NOMO-1 treated with DMSO at 0.1 percent for 48 hours (cell line): ENCODE results near the gene TTYH1.

Experiments used
- DNase-seq: peaks from one replicate; lab custom pipeline; 2025; ENCODE audit not compliant: unreplicated experiment; lab: John Stamatoyannopoulos, UW

Gene TTYH1

DNA sequence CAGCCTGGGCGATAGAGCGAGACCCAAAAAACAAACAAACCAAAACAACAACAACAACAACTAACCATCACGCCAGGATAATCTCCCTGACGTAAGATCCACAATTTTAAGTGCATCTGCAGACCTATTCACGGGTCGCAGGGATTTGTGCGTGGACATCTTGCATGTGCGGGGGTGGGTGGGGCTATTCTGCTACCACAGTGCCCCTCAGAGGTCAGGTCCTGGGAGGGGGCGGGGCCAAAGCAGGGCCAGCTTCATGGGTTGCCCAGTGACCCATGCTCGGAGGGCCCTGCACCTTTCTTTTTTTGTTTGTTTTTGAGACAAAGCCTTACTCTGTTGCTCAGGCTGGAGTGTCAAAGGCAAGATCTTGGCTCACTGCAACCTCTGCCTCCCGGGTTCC lies 60.4 kb downstream of the TTYH1 start:
- no peak for DNase-seq

DNA sequence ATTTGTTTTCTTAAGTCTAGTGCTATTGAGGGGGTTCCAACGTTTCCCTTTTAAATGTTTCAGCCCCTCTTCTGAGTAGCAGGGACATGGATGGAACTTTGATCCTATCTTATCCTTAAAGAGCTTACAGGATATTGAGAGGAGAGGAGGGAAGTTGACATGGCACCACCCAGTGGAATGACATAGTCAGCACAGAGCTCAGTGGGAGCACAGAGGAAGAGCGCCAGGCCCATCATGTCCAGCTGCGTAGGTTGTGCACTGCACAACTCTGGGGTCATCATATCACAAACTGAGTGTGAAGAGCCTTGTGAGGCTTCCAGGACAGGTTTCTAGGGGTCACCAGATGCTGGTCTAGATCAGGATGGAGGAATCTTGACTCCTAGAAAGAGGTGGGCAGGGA lies 62.4 kb downstream of the TTYH1 start:
- DNase-seq: no peak

- peak; percentile 52 for DNase-seq
Measured at GRCh38 chr19:54478677-54479266, 63.5 kb downstream of the TTYH1 start.

- DNase-seq: peak; percentile 65
Measured at GRCh38 chr19:54480051-54480450, 64.8 kb downstream of the TTYH1 start.

DNA sequence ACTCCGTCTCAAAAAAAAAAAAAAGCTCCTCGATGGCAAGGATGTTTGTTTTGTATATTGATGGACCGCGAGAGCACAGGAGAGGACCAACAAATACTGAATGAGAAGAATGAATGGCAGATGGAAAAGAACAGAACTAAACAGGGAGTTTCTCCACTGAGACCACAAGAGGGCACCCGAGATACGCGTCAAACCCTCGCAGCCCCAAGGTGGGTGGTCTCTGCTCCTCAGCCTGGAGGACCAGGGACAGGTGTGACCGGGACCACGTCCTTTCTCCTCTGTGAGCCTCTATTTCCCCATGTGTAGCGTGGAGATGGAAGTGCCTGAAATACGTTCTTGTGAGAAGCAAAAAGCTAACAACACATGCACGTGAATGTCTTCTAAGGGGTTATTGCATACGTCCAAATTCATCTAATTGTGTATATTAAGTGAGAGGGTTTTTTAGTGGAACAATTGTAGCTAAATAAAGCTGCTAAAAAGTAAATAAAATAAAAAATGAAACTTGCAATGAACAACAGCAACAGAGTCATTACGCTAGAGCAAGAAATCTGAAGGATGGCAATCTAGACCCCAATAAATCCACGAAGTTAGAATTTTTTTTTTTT lies 66.2 kb downstream of the TTYH1 start:
- peak; percentile 67 for DNase-seq

- DNase-seq: peak; percentile 76
Measured at GRCh38 chr19:54482889-54483288, 67.6 kb downstream of the TTYH1 start.

DNA sequence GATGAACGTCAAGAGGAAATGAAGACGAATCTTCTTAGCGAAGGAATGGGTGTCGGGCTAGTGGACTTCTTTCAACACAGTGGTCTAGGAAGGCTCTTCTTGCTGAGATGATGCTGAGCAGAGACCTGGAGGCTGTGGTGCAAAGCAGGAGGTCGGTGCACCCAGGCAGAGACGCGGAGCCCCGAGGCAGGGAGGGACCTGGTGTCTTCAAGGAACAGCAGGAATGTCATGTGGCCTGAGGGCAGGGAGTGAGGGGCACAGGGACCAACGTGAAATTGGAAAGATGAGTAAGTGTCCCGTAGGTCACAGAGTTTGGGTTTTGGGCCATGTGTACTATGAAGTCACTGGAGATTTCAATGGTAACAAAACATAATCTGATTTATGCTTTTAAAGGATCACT lies 69.2 kb downstream of the TTYH1 start:
- no peak for DNase-seq

GRCh38 chr19:54485851-54486250 lies 70.6 kb downstream of the TTYH1 start:
- DNase-seq: peak; percentile 29
